GM18951 (cell line): ENCODE measurements around the gene CDH4.

Experiments used
- POLR2A ChIP-seq: IDR thresholded peaks from 4 replicates; pipeline ENCODE4 v1.6.1; 2011; ENCODE audit warnings: mild to moderate bottlenecking; ENCODE audit not compliant: insufficient read length, insufficient read depth; ENCODE audit errors: extremely low read depth
- in situ Hi-C: fragments of 300-500 bp; cut with MboI; formaldehyde crosslinking; loops from one replicate; pipeline ENCODE4 v1.12.0; 2022; ENCODE audit warnings: low sequenced_read_pairs, mixed read lengths, inconsistent platforms; ENCODE audit not compliant: unreplicated experiment

Gene CDH4

DNA sequence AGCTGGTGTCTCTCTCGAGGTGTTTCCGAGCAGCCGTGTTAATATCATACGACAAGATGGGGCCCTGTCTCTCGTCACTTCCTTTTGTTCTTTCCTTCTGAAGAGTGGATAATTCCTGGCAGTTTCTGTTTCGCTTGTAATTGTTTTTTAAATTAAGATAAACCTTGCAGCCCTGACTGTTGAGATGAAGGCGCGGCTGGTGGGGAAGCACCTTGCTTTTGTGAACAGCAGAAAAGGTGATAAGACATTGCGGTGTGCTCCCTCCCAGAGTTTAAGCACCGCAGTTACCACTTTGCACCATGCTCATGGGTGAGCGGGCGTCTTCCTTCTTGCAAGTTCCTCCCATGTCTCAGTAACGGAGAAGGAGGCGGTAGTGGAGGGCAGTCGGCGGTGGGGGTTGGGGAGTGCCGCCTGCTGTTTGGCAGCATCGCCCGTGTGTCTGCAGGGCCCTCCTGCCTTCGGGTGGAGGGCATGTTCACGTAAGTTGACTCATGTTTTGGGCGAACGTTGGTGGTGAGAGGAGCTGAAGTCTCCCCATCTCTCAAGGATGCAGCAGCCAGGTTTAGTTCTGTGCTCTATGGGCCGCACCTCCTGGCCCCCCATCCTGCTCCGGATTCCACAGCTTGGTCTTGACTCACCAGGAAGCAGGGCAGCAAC lies 467.8 kb downstream of the CDH4 start:
- in situ Hi-C loops: no loop called here
- no peak for TF ChIP-seq POLR2A

DNA sequence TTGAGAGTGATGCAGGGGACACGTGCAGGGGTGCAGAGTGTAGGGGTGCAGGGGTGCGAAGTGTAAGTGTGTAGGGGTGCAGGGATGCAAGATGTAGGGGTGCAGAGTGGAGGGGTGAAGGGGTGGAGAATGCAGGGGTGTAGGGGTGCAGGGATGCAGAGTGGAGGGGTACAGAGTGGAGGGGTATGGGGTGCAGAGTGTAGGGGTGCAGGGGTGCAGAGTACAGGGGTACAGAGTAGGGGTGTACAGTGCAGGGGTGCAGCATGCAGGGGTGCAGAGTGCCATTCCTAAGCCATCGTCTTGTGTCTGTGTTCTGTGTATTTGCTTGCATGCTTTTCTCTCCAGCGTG lies 468.3 kb downstream of the CDH4 start:
- no peak for TF ChIP-seq POLR2A
- in situ Hi-C loops: no loop called here

DNA sequence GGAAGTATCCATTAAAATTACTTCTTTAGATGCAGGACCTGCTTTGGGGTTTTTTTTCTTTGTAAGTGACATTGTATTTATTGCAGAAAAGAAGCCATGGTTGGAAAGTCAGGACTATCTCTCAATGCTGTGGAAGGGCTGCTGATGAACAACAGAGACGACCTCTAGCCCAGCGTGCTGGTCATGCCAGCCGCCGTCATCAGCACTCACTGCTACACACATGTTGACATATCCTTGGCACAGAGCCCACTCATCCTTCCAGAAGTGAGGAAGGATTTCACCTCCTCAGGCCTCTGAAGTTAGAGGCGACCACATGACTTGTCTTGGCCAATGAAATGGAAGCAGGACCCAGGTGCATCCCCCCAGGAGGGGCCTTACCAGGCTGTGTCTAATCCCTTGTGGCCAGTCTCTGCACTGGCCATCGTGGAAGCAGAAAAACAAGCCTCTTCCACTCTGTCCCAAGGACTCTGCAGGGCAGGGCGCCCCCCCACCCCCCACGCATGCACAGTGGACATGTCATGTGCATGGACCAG lies 470.2 kb downstream of the CDH4 start:
- no peak for TF ChIP-seq POLR2A
- in situ Hi-C loops: no loop called here

DNA sequence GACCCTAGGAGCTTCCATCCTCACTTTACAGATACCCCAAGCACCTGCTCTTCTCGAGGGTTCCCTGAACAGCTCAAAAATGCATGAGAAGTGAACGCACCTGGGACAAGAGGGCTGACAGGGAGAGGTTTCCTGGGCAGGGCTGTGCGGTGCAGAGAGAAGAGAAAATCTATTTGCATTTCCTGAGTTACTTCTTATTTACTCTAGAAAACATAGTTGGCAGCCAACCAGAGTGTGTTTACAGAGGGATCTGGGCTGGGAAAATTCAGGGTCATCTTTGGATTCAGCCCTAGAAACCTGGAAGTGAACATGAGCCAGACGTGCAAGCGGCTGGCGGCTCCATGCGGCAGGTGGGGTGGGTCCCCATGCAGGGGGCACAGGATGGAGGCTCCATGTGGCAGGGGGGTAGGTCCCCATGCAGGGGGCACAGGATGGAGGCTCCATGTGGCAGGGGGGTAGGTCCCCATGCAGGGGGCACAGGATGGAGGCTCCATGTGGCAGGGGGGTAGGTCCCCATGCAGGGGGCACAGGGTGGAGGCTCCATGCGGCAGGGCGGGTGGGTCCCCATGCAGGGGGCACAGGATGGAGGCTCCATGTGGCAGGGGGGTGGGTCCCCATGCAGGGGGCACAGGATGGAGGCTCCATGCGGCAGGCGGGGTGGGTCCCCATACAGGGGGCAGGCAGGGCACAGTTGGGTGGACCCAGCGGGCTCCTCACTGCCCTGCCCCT lies 471.6 kb downstream of the CDH4 start:
- no peak for TF ChIP-seq POLR2A
- in situ Hi-C loops: no loop called here

DNA sequence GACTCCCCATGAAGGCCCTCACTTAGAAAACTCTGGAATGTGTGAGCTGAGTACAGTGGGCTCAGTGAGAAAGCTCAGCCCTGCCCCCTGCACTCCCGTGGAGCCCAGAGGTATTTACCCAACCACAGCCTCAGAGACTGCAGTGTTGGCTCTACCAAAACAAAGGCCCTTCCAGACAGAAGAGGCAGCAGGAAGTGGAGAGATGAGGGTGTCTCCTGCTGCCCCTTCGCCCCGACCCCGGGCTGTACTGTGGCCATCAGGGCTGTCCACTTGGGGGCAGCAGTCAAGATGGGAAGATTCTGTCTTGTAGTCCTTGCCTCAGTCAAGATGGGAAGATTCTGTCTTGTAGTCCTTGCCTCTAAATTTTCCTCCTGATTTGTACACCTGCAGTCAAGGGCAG lies 472.3 kb downstream of the CDH4 start:
- in situ Hi-C loops: no loop called here

DNA sequence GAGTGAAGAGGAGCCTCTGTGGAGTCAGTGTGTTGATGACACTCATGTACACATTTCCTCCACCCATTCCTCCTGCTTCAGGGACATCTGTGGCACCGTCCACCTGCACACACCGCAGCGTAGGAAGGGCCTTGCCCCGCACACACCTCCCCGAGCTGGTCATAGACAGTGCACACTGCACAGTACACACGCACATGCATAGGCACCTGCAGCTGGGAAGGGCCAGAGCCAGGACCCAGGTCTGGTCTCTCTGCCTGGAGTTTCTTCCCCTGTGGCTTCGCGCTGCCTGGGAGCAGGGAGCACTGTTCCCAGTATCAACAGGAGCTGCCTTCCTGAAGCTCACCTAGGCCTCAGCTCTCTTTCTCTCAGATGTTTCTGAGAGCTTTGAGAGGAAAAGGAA lies 473.1 kb downstream of the CDH4 start:
- in situ Hi-C loops: no loop called here
- TF ChIP-seq POLR2A: no peak

More for the DNA sequence above, 472.3 kb downstream of the CDH4 start:
- TF ChIP-seq POLR2A: no peak

DNA sequence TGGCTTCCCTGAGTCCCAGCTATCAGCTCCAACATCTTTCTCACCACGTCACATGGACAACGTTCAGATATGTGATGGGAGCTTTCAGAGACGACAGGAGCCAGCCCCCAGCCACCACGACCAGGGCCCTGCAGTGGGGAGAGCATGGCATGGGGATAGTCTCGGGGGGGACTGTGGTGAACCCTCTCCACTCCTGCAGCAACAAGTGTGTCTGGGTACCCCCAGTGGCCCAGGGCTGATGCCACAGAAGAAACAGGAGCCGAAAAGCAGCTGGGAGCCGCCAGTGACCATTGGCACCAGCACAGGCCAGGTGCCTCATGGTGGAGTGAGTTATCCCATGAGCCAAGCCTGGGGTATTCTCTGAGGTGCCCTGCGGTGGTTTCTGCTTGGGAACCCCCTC lies 473.9 kb downstream of the CDH4 start:
- in situ Hi-C loops: no loop called here
- no peak for TF ChIP-seq POLR2A

DNA sequence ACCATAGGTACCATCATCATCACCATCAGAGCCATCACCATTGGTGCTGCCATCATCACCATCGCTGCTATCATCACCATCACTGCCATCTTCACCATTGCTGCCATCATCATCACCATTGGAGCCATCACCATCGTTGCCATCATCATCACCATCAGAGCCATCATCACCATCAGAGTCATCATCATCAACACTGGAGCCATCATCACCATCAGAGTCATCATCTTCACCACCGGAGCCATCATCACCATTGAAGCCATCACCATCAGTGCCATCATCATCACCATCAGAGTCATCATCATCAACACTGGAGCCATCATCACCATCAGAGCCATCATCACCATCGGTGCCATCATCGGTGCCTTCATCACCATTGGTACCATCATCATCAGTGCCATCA lies 474.9 kb downstream of the CDH4 start:
- no peak for TF ChIP-seq POLR2A

DNA sequence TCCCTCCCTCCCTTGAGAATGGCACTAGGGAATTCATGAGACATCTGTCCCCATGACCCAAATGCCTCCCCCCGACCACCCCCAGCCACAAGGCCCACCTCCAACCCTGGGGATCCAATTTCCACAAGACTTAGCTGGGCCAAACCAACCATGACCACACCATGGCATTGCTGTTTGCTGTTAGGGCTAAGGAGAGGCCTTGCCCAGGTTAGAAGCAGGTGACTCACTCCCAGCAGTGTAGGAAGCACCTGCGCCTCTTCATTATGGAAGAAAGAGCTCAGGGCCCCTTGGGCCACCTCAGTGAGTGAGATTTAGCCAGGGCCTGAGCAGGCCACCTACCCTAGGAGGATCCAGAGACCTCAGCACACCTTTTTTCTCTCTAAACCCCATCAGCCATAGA lies 475.7 kb downstream of the CDH4 start:
- in situ Hi-C loops: no loop called here
- no peak for TF ChIP-seq POLR2A

More for the DNA sequence above, 474.9 kb downstream of the CDH4 start:
- in situ Hi-C loops: no loop called here

DNA sequence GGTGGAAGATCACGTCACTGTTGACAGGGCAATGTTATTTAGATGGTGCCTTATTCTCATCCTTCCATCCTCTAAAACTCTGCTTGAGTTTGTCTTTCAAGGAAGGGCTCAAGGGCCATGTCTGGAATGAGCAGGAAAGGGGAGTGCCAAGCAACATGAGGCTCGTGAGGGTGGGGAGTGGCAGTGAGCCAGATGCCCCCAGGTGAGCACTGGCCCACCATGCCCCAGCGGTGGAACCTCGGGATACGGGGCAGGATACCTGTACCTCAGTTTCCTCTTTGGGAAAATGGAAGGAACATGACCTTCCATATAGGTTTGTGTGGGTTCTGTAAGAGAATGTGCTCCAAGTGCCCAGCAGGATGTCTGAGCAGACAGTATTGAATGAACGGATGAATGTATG lies 476.3 kb downstream of the CDH4 start:
- in situ Hi-C loops: no loop called here
- no peak for TF ChIP-seq POLR2A

DNA sequence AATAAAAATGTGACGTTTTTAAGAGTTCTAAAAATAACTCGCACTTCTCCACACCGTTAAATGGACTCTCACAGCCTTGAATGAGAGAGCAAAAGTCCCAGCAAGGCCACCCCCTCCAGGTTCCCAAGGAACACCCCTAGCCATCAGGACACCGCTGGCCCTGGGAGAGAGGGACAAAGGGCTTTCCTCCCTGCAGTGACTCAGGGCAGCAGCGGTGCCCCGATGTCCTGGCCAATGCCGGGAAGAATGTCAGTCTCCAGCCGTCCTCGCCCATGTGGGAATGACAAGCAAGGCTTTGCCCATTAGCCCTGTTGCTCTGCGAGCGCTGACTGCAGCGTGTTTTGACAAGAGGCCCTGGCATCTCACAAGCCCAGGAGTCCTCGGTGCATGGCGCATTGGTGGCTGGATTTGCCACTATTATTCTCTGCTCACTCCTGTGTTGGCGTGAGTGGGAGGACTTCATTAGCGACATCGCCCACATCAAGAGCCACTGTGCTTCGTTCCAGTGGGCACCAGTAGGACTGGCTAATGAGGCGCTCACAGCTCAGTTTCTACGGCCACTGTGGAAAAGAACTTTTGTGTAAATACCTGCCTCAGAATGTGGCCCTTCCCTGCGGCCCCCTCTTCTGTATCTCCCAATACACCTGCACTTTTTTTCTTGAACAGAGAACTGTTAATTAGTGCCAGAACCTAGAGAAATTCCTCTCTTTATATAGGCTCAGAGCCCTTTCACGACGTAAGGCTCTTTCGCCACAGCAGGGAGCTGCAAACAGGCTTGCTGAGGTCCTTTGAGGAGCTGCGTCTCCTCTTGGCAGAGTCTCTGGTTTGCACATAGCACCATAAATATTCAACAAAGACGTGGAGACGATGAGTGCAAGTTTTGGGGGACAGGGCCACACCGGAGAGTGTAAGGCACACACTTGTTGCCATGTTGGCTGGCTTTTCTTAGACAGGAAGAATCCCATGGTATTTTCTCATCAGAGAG lies 477.0 kb downstream of the CDH4 start:
- no peak for TF ChIP-seq POLR2A
- in situ Hi-C loops: no loop called here

DNA sequence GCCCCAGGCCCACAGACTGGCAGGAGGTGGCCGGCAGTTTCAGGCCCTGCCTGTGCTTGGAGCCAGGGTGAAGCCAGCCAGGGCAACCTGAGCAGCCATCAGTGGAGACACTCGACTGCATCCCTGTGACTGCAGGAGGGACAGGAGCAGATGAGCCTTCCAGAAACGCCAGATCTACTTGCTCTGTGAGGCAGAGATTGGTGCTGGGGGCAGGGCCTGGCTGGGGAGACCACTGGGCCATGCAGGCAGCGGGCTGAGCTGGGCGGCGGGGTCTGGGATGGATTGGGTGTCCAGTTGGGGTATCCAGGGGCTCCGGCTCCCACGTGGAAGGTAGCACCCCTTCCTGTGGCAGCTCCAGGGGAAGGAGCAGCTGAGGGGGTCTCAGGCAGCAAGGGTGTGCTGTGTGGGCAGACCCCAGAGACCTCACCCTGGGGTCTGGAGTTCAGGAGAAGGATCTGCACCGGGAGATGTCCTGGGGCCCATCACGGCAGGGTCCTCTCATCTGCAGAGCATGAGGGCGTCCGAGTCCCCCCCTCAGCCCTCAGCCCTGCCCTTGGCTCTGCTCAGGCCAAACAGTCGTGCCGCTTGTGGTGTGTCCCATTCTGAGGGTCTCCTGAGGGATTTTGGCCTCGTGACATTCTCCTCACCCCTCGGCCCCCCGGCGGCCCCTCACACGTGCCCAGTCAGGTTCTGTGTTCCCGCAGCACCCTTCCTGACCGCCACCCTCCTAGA lies 478.7 kb downstream of the CDH4 start:
- in situ Hi-C loops: no loop called here
- TF ChIP-seq POLR2A: no peak
